SU-DHL-6 (cell line): ENCODE results near the gene SEMA5A.

ENCODE experiments used
- H2AFZ ChIP-seq: fragments of 200-600 bp; sonication (generic); 2 replicates; pipeline ENCODE4 v1.6.1; 2014; ENCODE audit warnings: low read depth, mild to moderate bottlenecking, moderate library complexity, mixed read lengths, antibody characterized with exemption, low read length; ENCODE audit not compliant: severe bottlenecking
- H3F3A ChIP-seq: fragments of 200-600 bp; shearing (Covaris generic); 2 replicates; pipeline ENCODE4 v1.6.0; 2016; ENCODE audit warnings: antibody characterized with exemption, mild to moderate bottlenecking; ENCODE audit not compliant: insufficient read depth
- H3K27ac ChIP-seq: fragments of 200-600 bp; sonication (generic); 2 replicates; pipeline ENCODE4 v1.5.1; 2016; ENCODE audit warnings: low read depth, mild to moderate bottlenecking, low read length, moderate library complexity, mixed read lengths
- H3K27me3 ChIP-seq: fragments of 200-600 bp; sonication (generic), shearing (Covaris generic); 2 replicates; pipeline ENCODE4 v1.6.0; 2014; ENCODE audit warnings: mild to moderate bottlenecking, low read length
- H3K36me3 ChIP-seq: fragments of 200-600 bp; sonication (generic); 2 replicates; pipeline ENCODE4 v1.6.1; 2014; ENCODE audit warnings: mild to moderate bottlenecking, low read length, mixed read lengths
- H3K4me2 ChIP-seq: fragments of 300-600, 200-600 bp; shearing (Covaris generic), sonication (generic); 2 replicates; pipeline ENCODE4 v1.6.0; 2014; ENCODE audit warnings: low read length, low read depth, mild to moderate bottlenecking; ENCODE audit not compliant: poor library complexity, severe bottlenecking
- H3K4me3 ChIP-seq: fragments of 200-600 bp; sonication (generic); 2 replicates; pipeline ENCODE4 v1.5.1; 2014; ENCODE audit warnings: antibody characterized with exemption, low read length, mild to moderate bottlenecking, mixed read lengths; ENCODE audit not compliant: insufficient read depth, poor library complexity, severe bottlenecking
- H3K79me2 ChIP-seq: fragments of 200-600 bp; sonication (generic); 2 replicates; pipeline ENCODE4 v1.6.1; 2014; ENCODE audit warnings: mild to moderate bottlenecking, low read length, moderate library complexity; ENCODE audit not compliant: insufficient read depth
- H3K9ac ChIP-seq: fragments of 200-600 bp; sonication (generic); 2 replicates; pipeline ENCODE4 v1.7.0; 2014; ENCODE audit warnings: mild to moderate bottlenecking, low read length
- H3K9me2 ChIP-seq: fragments of 200-600 bp; sonication (generic); replicated peaks from 2 replicates; pipeline ENCODE4 v1.6.1; 2014; ENCODE audit warnings: low read length; ENCODE audit not compliant: insufficient read depth
- H3K9me3 ChIP-seq: fragments of 200-600 bp; sonication (generic); 2 replicates; pipeline ENCODE4 v1.6.1; 2014; ENCODE audit warnings: low read length, mixed read lengths; ENCODE audit not compliant: insufficient read depth
- H4K20me1 ChIP-seq: fragments of 200-600 bp; sonication (generic); 2 replicates; pipeline ENCODE4 v1.6.1; 2014; ENCODE audit warnings: low read depth, mild to moderate bottlenecking, antibody characterized with exemption, low read length, moderate library complexity, mixed read lengths
- CTCF ChIP-seq: fragments of 200-600 bp; sonication (generic); IDR thresholded peaks from one replicate; pipeline ENCODE4 v1.5.1; 2017; ENCODE audit warnings: antibody characterized with exemption, mild to moderate bottlenecking, low read length, moderate library complexity; ENCODE audit not compliant: insufficient read depth, poor library complexity, severe bottlenecking
- EZH2phosphoT487 ChIP-seq: fragments of 200-600 bp; sonication (generic), shearing (Covaris generic); conservative IDR thresholded peaks from 2 replicates; pipeline ENCODE4 v1.6.1; 2018; ENCODE audit warnings: mild to moderate bottlenecking, antibody characterized with exemption, low read length, moderate library complexity, mixed read lengths

Gene SEMA5A

GRCh38 chr5:9072701-9073100, 473.2 kb downstream of the SEMA5A start:
- Histone ChIP-seq H2AFZ (no peak overlapping the region), H3K27me3 (no peaks in the 10 kb centered on the region), H3K9ac (no peak overlapping the region), H3K9me2 (no peaks in the 10 kb centered on the region; the same call in 1 of the 2 replicates), H3K9me3 (no peaks in the 10 kb centered on the region), H3K36me3 (no peaks in the 10 kb centered on the region), H3K4me3 (no peak overlapping the region), H4K20me1 (no peaks in the 10 kb centered on the region), H3K79me2 (no peaks in the 10 kb centered on the region), H3K4me2 (no peak overlapping the region), H3K27ac (no peak overlapping the region), H3F3A (no peaks in the 10 kb centered on the region)
- TF ChIP-seq EZH2phosphoT487 = no peak
- no peak for TF ChIP-seq CTCF

DNA sequence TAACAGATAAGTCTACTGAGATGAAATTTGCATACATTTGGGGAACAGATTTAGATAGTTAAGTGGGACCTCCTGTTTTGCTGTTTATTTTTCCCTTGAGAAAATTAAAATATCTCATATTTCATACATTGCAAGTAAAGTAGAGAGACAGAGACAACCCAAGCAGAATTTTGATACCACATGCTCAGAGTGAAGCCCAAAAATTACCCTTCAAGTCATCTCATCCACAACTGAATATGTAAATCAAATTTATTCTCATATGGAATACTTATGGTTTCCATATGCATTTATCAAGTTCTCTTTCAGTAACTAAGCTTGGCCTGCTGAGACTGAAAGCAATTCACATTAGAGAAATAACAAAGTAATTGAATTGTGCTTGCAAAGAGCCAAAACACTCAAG, 474.4 kb downstream of the SEMA5A start:
- H2AFZ ChIP-seq = no peak overlapping the region
- H3K27ac ChIP-seq = no peak overlapping the region
- H3K79me2 ChIP-seq = no peaks in the 10 kb centered on the region
- no peak overlapping the region for H3K4me3 ChIP-seq
- H4K20me1 ChIP-seq = no peaks in the 10 kb centered on the region
- TF ChIP-seq EZH2phosphoT487 (no peak), CTCF (no peak)
- H3F3A ChIP-seq = no peaks in the 10 kb centered on the region
- no peaks in the 10 kb centered on the region for H3K36me3 ChIP-seq
- H3K27me3 ChIP-seq = no peaks in the 10 kb centered on the region
- no peaks in the 10 kb centered on the region for H3K9me3 ChIP-seq
- H3K9me2 ChIP-seq = no peaks in the 10 kb centered on the region; the same call in 1 of the 2 replicates
- H3K9ac ChIP-seq = no peak overlapping the region
- H3K4me2 ChIP-seq = no peak overlapping the region

- Histone ChIP-seq H3K4me2 (no peak overlapping the region), H3K27me3 (no peaks in the 10 kb centered on the region), H3K36me3 (no peaks in the 10 kb centered on the region), H3K9me3 (no peaks in the 10 kb centered on the region), H3K4me3 (no peak overlapping the region), H3F3A (no peaks in the 10 kb centered on the region), H3K9ac (no peak overlapping the region), H2AFZ (no peak overlapping the region), H4K20me1 (no peaks in the 10 kb centered on the region), H3K27ac (no peak overlapping the region), H3K9me2 (no peaks in the 10 kb centered on the region; the same call in 1 of the 2 replicates), H3K79me2 (no peaks in the 10 kb centered on the region)
- no peak for TF ChIP-seq EZH2phosphoT487
- TF ChIP-seq CTCF = no peak
These were observed 474.8 kb downstream of the SEMA5A start for GRCh38 chr5:9071074-9071473.

- no peaks in the 10 kb centered on the region for H4K20me1 ChIP-seq
- H3K9ac ChIP-seq = no peak overlapping the region
- no peaks in the 10 kb centered on the region for H3K9me3 ChIP-seq
- H3K4me2 ChIP-seq = no peak overlapping the region
- no peak for TF ChIP-seq CTCF
- no peak for TF ChIP-seq EZH2phosphoT487
- no peak overlapping the region for H2AFZ ChIP-seq
- H3K4me3 ChIP-seq = no peak overlapping the region
- no peaks in the 10 kb centered on the region for H3K36me3 ChIP-seq
- H3K27ac ChIP-seq = no peak overlapping the region
- H3F3A ChIP-seq = no peaks in the 10 kb centered on the region
- H3K9me2 ChIP-seq = no peaks in the 10 kb centered on the region; the same call in 1 of the 2 replicates
- H3K27me3 ChIP-seq = no peaks in the 10 kb centered on the region
- no peaks in the 10 kb centered on the region for H3K79me2 ChIP-seq
These were observed 476.2 kb downstream of the SEMA5A start for GRCh38 chr5:9069650-9070049.
